GM18909 (cell line): ENCODE measurements around the gene TMCO6.
"Not testable (repeated sequence)": the region's sequence is repeated elsewhere in the genome, so short reads cannot be mapped to it uniquely, and the experiment has no call there.

Experiments
- ATAC-seq: cut with Tn5 transposase; IDR thresholded peaks from one replicate; pipeline ENCODE4 v1.9.1; 2021; ENCODE audit warnings: mild to moderate bottlenecking; ENCODE audit not compliant: unreplicated experiment, poor library complexity

Gene TMCO6

DNA sequence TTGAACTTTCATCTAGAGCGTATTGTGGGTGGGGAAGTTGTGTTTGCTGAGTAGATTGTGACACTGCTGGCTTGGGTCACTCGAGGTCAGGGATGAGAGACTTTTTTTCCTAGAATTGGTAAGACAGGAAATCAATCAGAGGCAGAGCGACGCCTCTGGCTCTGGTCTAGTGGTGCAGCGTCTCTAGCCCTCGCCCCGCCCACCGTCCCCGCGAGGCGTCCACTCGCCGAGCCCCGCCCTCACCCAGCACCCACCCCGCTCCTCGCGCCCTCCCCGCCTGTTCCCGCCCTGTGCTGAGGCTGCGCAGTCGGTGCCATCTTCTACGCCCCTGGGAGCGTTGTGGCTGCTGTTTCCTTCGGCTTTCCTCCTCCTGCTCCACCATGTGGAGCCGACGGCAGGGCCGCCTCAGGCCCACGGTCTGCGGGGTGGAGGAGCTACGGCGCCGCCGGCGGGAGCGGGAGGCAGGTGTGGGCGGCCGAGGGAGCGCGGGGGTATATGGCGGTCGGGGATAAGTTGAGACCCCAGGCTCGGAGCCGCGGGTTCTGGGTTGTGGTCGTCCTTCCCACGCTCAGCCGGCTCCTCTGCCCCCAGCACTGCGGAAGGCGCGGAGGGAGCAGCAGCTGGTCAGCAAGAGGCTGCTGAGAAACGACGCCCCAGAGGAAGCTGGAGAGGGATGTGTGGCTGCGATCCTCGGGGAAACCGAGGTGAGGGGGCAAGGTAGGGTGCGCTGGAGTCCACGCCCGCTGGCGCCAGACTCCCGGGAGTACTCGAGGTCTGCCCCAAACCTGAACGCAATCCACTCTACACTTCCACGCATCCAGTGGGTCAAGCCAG, at the start of gene TMCO6:
TSS of gene TMCO6 (plus strand) at position 304 of the 834 bp plus-strand sequence. CDS start at position 381, 77 bp downstream.
- ATAC-seq: peak; percentile 95

GRCh38 chr5:140590861-140591260, 48.4 kb upstream of the TMCO6 start:
- ATAC-seq: no peak

DNA sequence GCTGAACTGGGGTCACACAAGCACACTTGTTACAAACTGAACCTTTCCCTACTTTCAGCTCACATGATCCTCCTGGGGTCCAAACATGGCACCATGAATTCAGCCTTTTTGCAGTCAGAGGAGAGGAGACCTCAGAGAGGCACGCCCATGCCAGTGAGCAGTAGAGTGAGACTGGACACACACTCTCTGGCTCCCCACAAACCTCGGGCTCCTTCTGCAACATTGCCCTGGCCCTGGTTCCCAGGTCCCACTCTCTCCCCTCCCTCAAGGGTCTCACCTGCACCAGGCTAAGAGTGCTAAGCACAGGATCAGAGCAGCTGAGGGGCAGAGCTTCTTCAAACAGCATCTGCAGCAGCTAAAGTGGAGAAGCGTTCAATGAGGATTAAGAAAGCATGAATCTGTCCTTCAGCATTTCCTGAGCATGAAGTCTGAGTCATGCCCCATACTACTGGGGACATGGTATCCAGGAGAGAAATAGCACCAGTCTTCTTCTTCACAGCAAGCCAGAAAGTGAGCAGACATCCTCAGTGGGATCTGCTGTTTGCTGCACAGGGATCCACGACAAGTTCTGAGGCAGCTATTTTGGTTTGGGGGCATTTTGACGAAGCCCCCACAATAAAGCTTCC, 47.4 kb upstream of the TMCO6 start:
- no peak for ATAC-seq

DNA sequence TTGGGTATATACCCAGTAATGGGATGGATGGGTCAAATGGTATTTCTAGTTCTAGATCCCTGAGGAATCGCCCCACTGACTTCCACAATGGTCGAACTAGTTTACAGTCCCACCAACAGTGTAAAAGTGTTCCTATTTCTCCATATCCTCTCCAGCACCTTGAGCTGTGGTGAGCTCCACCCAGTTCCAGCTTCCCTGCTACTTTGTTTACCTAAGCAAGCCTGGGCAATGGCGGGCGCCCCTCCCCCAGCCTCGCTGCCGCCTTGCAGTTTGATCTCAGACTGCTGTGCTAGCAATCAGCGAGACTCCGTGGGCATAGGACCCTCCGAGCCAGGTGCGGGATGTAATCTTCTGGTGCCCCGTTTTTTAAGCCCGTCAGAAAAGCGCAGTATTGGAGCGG, 46.2 kb upstream of the TMCO6 start:
- ATAC-seq: not testable (repeated sequence)

DNA sequence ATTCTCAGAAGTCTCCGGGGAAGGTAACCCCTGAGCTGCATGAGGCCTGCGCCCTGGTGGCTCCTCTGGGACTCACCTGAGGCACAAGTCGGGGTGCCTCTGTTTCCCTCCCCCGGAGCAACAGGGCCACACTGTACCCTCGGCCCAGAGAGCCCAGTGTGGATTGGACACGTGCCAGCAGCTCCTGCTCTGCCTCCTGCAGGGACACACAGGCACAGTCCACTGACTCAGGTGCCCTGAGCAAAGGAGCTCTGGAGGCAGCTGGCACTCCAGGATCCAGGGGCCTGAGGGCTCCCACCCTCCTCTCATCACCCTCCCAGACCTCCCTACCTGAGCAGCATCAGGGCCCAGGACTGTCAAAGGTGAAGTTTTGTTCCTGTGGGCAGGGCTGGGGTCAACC, 45.1 kb upstream of the TMCO6 start:
- ATAC-seq: no peak

DNA sequence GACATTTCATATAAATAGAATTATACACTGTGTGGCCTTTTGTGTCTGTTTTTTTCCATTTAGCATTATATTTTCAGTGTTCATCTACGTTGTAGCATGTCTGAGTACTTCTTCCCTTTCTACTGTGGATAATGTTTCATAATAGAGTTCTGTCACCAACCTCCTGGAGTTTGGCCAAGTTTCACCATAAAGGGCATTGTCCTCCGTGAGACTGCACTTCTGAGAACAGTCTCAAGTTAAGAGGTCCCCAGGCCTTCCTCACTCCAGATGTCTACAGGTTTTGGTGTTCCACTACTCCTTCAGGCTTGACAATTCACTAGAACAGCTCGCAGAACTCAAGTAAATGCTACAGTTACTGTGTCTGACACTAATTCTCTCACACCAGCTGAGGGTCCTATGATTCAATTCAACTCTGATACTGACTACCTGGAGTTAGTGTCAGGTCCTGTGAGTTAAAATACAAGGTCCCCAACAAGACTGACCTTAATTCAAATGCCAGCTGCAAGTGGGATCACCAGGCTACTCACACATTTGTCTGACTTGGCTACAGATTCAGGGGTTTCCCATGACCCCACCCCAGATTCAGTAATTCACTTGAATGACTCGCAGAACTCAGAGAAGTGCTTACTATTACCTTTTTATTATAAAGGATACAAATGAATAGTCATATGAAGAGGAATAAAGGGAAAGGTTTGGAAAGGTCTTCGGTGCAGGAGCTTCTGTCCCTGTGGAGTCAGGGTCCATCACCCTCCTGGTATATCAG, 43.5 kb upstream of the TMCO6 start:
- ATAC-seq: no peak

GRCh38 chr5:140596321-140596741, 42.9 kb upstream of the TMCO6 start:
- no peak for ATAC-seq

GRCh38 chr5:140598836-140599235, 40.4 kb upstream of the TMCO6 start:
- ATAC-seq: no peak

- ATAC-seq: no peak
Observed at GRCh38 chr5:140600096-140600495, 39.2 kb upstream of the TMCO6 start.

DNA sequence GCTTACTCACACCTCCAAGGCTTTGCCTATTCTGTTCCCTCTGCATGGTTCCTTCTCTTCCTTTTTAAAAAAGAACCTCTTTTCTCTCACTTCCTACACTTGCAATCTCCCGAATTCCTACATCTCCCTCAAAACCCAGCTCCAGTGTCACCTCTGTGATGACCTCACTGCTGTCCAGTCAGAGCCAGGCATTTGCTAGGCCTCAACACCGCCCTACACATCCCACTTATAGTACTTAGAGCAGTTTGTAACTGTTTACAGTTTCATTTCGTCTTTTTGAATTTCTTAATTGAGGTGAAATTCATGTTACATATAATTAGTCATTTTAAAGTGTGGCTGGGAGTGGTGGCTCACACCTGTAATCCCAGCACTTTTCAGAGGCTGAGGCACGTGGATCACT, 37.1 kb upstream of the TMCO6 start:
- ATAC-seq: no peak

- not testable (repeated sequence) for ATAC-seq
Observed at GRCh38 chr5:140603446-140603698, 35.9 kb upstream of the TMCO6 start.

GRCh38 chr5:140603734-140604133, 35.5 kb upstream of the TMCO6 start:
- ATAC-seq: no peak

DNA sequence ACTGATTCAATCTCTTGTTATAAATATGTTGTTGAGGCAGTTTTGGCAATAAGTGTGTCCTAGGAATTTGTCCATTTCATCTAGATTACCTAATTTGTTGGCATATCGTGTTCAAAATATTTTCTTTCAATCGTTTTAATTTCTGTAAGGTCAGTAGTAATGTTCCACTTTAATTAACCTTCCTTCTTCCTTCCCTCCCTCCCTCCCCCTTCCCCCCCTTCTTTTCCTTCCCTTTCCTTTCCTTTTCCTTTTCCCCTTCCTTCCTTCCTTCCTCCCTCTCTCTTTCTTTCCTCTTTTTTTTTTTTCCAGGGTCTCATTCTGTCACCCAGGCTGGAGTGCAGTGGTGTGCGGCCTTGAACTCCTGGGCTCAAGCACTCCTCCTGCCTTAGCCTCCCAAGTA, 33.4 kb upstream of the TMCO6 start:
- no peak for ATAC-seq

DNA sequence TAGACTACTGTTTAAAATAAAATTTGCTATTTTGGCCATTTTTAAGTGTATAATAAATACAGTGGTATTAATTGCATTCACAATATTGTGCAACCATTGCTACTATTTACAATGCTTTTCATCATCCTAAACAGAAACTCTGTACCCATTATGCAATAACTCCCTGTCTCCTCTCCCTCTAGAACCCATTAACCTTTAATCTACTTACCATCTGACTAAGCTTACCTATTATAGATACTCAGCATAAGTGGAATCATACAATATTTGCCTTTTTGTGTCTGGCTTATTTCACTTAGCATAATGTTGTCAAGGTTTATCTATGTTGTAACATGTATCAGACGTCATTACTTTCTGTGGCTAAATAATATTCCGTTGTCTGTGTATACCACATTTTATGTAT, 32.2 kb upstream of the TMCO6 start:
- ATAC-seq: no peak

DNA sequence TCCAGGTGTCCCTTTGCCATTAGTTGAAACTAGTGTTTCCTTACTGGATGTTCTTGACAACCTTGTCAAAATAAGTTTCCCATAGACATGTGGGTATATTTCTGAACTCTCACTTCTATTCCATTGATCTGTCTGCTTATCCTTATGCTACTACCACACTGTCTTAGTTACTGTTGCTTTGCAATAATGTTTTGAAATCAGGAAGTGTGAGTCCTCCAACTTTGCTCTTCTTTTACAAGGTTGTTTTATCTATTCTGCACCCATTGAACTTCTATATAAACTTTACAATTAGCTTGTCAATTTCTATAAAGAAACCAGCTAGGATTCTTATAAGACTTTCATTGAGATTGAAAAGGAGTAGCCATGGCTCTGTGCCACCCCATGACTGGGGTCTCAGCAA, 30.5 kb upstream of the TMCO6 start:
- ATAC-seq: no peak

GRCh38 chr5:140609126-140609525, 30.1 kb upstream of the TMCO6 start:
- no peak for ATAC-seq

- no peak for ATAC-seq
Observed at GRCh38 chr5:140611020-140611521, 28.2 kb upstream of the TMCO6 start.

DNA sequence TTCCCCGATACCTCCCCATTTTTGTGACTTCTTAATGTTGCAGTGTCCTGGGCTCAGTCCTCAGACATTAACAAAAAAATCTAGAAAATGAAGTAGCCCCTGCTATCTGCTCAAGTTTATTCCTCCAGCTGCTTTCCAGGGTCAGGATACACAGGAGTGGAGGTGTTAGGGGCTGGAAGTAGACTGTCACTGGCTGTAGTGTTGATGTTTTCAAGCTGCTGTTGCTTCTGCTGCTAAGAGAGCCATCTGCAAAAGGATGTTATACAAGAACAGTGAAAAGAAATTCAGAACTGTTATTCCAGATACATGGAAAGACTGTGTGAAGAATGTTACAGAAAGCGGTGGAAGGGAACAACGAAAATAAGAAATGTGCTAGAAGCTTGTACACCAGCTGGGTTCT, 16.9 kb upstream of the TMCO6 start:
- no peak for ATAC-seq

DNA sequence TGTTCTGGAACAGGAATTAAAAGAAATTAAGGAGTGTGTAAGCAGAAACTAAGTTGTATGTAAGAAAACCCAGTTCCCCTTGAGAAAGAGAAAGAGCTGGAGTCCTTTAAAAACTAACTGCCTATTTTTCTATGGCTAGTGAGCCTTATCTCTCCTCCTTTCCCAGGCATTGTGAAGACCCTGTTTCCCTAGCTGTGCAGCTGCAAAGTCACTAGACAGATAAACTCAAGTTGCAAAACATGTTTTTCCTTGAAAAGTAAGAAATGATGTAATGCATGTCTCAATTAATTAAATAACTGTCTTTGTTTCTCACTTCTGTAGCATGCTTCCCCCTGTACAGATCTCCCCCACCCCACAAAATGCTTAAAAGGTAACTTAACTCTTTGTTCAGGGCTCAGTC, 16.2 kb upstream of the TMCO6 start:
- not testable (repeated sequence) for ATAC-seq

- not testable (repeated sequence) for ATAC-seq
Observed at GRCh38 chr5:140624886-140625285, 14.4 kb upstream of the TMCO6 start.

DNA sequence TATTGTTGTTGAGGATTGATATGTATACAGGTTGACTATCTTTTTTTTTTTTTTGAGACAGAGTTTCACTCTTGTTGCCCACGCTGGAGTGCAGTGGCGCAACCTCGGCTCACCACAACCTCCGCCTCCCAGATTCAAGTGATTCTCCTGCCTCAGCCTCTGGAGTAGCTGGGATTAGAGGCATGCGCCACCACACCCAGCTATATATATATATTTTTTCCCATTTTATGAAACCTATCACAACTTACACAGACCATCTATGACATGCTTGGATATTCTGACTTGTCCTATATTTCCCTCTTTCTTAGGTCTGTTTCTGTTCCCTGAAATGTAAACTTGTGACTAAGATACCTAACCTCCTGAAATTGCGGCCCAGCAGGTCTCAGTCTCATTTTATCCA, 11.3 kb upstream of the TMCO6 start:
- ATAC-seq: no peak
